ENCODE data around the gene PRKCE. TPM values are rescaled to one million over a fixed set of nuclear protein-coding genes. Genes with fewer than 3 reads are reported as not detected.

PRKCE gene
- total RNA-seq, 1 experiment from 2014 or later: 14.8 TPM

GRCh38 chr2:46101557-46102220, 450.2 kb downstream of the PRKCE start:
- no peaks in the 10 kb centered on the region for H3K36me3 ChIP-seq (ENCODE audit: control insufficient read depth in 1 of 2, insufficient read depth in 2 of 2, low read length in 2 of 2)
- H3K9me2 ChIP-seq (ENCODE audit: insufficient read depth): no peaks in the 10 kb centered on the region
- ATAC-seq (no peak), DNase-seq (ENCODE audit: low read depth, low spot score) (no peak)
- ChIA-PET RAD21 (ENCODE audit: low non-redundant PET in 1 of 2, low total read pairs in 2 of 2, uncharacterized antibody in 2 of 2, unreplicated experiment in 2 of 2) (interaction anchor here in 1 of 2 experiments (0.6 kb wide), 1 partner anchor 166 kb away, joined by 3 read pairs; no protein-coding TSS in a partner anchor), POLR2A (no interaction called here), CTCF (no interaction called here)
- TF ChIP-seq ZBTB33 (IDR thresholded peaks at IDR 0.05; ENCODE audit: extremely low read depth, insufficient replicate concordance, low read length) (no peak), RAD21 (IDR thresholded peaks at IDR 0.05; ENCODE audit: low read depth) (no peak), REST (IDR thresholded peaks at IDR 0.05; ENCODE audit: low read depth) (no peak)
- no peak overlapping the region for H3K4me2 ChIP-seq (ENCODE audit: low read length)
- no peak overlapping the region for H3K4me3 ChIP-seq (replicated peaks in 1 of 2; ENCODE audit: low read depth in 1 of 2, low read length in 2 of 2)
- no peaks in the 10 kb centered on the region for H3K79me2 ChIP-seq (ENCODE audit: insufficient read depth, low read length)
- no peak overlapping the region for H3K27ac ChIP-seq (ENCODE audit: low read depth, low read length)
- H2AFZ ChIP-seq (ENCODE audit: low read depth, low read length, poor library complexity, severe bottlenecking): no peak overlapping the region
- H3K9me3 ChIP-seq (ENCODE audit: control insufficient read depth in 1 of 2, insufficient read depth in 1 of 2, low read depth in 1 of 2, low read length in 2 of 2): no peaks in the 10 kb centered on the region
- H4K20me1 ChIP-seq (ENCODE audit: insufficient read depth): no peaks in the 10 kb centered on the region
- intact Hi-C loops (cut with micrococcal nuclease): no loop called here
- peaks cover 9 to 17% of the 10 kb centered on the region in 2 experiments for H3K4me1 ChIP-seq (ENCODE audit: control insufficient read depth in 1 of 2, insufficient read depth in 2 of 2, low read length in 2 of 2)
- no peak overlapping the region for H3K9ac ChIP-seq (ENCODE audit: low read length)
- no peaks in the 10 kb centered on the region for H3K27me3 ChIP-seq (ENCODE audit: insufficient read depth, low read length)
- no TSS peak for BruUV-seq (replicated peaks)
